Fibroblast of mammary gland (primary cell): ENCODE results near the gene NDUFAF8.

ENCODE experiments used
- DNase-seq: peaks from one replicate; pipeline ENCODE4 v3.0.0-alpha.2; 2010; ENCODE audit warnings: low read depth
- H3K4me3 ChIP-seq: 2 replicates; pipeline ENCODE4 v1.5.1; 2011; ENCODE audit warnings: low read depth, mild to moderate bottlenecking, low read length, moderate library complexity; ENCODE audit not compliant: control insufficient read depth
- TF ChIP-seq, protein P1 (sequence below): conservative IDR thresholded peaks from 2 replicates; pipeline ENCODE4 v1.5.1; 2011; ENCODE audit warnings: low read depth, low read length, inconsistent platforms; ENCODE audit not compliant: control insufficient read depth, insufficient read depth

Gene NDUFAF8

DNA sequence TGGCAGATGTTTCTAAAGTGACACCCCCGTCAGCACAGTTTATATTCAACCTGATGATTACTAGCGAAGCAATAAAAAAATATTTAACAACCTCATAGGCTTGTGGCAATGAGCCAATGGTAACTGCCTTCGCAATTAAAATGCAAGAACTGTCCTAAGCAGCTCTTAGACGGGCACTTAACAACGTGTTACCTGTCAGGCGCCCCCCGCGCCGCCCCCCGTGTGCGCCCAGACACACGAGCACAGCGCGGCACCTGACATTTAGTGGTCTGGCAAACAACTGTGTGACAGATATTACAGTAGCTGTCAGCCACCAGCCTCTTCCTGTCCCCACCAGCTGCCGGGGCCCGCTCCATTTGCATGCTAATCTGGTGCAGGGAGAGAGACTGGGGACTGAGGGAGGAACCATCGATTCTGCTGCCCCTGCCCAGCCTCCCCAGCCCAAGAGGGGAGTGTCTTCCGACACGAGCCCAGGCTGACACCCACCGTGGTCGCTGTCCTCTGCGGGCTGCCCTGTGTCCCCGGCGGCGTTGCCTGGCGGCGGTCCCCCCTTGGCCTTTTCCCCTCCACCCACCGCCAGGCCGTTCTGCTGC is 12.7 kb downstream of the NDUFAF8 start:
- no peak overlapping the region for H3K4me3 ChIP-seq
- TF ChIP-seq, protein P1, sequence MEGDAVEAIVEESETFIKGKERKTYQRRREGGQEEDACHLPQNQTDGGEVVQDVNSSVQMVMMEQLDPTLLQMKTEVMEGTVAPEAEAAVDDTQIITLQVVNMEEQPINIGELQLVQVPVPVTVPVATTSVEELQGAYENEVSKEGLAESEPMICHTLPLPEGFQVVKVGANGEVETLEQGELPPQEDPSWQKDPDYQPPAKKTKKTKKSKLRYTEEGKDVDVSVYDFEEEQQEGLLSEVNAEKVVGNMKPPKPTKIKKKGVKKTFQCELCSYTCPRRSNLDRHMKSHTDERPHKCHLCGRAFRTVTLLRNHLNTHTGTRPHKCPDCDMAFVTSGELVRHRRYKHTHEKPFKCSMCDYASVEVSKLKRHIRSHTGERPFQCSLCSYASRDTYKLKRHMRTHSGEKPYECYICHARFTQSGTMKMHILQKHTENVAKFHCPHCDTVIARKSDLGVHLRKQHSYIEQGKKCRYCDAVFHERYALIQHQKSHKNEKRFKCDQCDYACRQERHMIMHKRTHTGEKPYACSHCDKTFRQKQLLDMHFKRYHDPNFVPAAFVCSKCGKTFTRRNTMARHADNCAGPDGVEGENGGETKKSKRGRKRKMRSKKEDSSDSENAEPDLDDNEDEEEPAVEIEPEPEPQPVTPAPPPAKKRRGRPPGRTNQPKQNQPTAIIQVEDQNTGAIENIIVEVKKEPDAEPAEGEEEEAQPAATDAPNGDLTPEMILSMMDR, result no peak
- no peak for DNase-seq

DNA sequence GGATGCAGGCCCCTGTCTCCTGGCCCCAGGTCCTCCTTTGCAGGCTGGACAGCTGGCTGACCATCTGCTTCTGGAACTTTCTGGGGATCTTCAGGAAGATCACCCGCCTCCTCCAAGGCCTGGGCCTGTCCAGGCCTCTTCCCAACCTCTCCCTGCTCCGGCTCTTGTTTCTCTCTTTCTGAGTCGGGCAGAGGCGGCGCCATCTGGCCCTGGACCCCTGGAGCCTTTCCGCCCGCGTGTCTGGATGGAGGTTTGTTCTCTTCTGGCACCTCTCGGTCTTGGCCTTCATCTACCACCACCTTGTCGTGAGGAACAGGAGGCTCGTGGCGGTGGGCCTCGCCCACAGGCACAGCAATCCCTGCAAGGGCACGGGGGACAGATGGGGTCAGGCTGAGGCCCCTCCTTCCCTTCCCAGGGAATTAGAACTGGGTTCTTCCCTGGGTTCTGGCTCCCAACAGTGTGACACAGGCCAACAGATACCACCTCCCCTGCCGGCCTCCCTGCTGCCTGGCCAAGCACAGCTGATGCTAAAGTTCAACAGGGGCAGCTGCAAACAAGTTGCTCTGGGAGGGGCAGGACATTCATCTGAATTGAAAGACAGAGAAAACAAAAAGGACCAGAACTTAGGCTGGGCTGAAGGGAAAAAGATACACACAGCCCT is 13.3 kb downstream of the NDUFAF8 start:
- no peak for DNase-seq
- H3K4me3 ChIP-seq, result no peak overlapping the region

DNA sequence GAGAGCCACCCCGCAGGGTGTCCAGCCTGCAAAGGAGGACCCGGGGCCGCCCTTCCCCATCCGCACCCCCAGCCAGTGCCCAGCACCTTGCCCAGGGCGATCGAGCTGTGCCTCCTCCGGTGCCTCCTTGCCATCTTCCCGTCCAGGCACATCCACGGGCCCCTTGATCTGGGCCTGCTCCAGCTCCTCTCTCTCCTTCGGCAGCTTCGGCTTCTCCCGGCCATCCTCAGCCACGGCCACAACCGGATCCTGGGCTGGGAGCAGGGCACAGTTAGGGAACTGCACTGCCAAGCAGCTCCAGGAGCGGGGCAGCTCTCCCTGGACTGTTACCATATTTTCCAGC is 13.8 kb downstream of the NDUFAF8 start:
- TF ChIP-seq, protein P1, result no peak
- H3K4me3 ChIP-seq, result no peak overlapping the region
- DNase-seq, result no peak

More for the DNA sequence above, 13.3 kb downstream of the NDUFAF8 start:
- TF ChIP-seq, protein P1, result no peak

DNA sequence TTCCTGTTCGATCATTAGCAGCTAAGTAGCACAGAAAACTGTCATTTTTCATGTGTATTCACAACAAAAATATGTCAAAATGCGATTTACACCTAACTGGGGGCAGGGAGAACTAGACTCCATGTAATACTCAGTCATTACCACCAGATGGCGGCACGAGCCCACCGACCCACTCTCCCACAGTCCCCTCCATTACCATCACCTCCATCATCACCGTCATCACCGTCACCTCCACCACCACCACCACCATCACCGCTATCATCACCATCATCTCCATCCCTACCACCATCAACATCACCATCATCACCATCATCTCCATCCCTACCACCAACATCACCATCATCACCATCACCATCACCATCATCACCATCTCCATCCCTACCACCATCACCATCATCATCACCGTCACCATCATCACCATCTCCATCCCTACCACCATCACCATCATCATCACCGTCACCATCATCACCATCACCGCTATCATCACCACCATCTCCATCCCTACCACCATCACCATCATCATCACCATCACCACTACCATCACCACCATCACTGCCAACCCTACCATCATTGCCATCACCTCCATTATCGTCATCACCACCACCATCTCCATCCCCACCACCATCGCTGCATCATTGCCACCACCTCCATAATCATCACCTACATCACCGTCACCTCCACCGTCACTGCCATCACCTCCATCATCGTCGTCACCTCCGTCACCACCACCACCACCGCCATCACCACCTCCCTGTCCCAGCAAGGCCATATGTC is 14.4 kb downstream of the NDUFAF8 start:
- DNase-seq, result peak; percentile 44
- no peak overlapping the region for H3K4me3 ChIP-seq
- TF ChIP-seq, protein P1, result peak; percentile 71

DNA sequence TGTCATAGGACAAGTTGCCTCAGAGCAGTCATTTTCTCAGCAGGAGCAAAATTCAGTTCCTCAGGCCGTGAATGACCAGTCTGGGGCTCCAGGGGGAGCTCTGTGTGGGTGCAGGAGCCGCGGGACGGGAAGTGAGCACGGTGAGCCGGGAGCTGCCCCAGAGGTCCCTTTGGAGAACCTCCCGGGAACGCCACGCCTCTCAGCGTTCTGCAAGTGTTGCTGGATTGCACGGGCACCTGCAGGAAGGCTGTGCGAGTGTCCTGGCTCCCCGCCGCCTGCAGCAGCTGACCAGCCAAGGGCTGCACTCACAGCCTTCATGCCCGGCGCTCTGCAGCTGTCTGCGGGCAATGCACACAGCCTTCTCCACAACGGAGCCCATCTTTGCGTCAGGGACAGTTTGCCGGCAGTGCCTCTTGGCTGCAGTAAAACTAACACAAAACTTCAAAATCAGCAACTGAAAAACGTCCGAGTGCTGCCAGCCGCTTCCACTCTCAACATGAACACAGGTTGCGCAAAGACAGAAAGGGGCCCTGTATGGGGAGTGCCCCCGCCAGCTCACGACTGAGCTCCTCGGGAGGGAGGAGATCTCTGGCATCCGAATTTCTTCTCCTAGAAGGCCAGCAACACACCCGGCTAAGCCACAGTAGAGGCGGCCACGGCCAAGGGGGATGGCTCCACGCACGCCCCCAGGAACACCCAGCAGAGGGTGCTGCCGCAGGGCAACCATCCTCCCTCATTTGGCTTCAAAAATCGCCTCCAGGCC is 16.0 kb downstream of the NDUFAF8 start:
- TF ChIP-seq, protein P1, result peak; percentile 55
- no peak overlapping the region for H3K4me3 ChIP-seq
- peak; percentile 68 for DNase-seq

DNA sequence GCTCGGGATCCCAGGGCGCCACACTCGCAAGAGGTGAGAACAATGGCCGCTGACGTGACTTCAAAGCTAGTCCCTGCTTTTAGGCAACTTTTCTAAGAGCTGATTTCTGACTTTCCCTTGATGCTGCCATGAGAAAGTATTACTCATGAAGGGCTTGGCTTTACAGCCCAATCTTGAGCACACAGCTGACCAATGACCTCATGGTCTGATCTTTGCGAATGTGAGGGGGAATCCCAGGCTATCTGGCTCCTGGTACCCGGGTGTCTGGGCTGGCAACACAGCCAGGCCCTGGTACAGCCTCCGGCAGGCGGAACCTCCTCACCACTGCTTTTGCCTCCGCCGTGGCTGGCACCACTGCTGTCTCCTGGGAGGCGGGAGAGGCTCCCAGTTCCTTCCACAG is 17.5 kb downstream of the NDUFAF8 start:
- H3K4me3 ChIP-seq, result no peak overlapping the region
- TF ChIP-seq, protein P1, result no peak
- DNase-seq, result peak; percentile 86
